Measurements from ENCODE around the gene RAB8B.

Gene RAB8B

DNA sequence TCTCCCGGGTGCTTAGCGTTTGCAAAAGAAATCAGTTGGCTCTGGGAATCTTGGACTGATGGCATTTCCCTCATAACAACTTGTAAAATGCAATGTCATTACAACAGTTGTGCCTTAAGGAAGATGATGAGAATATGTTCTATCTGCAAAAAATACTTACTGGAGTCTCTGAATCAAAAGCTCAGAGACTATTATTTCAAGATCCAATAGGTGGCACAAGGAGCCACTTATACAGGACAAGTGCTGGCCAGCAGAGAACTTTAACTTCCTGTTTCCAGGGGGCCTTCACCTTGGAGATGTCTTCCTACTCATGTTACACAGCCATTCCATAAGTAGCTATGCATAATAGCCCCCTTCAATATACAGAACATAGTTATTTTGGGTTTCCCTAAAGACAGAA is 23.2 kb upstream of the RAB8B start:
- no peak for FAIRE-seq
- no peak for DNase-seq (ENCODE audit: insufficient read length, low spot score)

DNA sequence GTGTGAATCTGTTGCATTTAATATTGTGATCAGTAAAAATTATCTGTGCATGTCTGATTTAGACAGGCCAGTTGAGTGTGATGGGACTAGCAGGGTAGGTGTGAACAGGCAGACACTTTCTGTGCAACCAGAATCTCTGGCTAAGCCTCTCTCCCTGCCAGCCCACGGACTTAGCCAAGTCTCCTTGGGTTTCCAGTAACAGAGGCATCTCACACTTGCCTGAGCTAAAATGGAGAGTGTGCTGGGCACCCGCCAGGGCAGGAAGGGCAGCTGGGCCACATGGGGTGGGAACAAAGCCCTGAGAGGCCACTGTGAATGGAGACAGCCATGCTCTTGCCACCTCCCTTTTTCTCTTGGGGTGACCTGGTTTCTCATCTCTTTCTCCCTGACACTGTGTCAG is 19.6 kb upstream of the RAB8B start:
- no peak for FAIRE-seq
- DNase-seq (ENCODE audit: insufficient read length, low spot score), result no peak
- TF ChIP-seq POLR2A (IDR thresholded peaks at IDR 0.05; ENCODE audit: low read depth, low read length), result no peak

More for the DNA sequence above, 23.2 kb upstream of the RAB8B start:
- TF ChIP-seq POLR2A (IDR thresholded peaks at IDR 0.05; ENCODE audit: low read depth, low read length), result no peak

DNA sequence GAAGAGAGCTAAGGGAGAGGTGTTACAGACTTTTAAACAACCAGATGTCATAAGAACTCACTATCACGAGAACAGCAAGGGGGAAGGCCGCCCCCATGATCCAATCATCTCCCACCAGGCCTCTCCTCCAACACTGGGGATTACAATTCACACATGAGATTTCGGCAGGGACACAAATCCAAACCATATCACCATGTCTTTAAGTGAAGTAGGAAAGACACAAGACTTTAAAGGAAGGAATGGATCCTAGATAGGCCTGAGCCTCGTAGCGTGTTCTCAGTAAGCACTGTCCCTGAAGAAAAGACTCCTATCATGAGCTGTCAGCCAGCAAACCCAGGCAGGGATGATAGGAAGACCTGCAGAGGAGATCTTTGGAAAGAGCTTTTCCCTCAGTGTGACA is 17.0 kb upstream of the RAB8B start:
- no peak for FAIRE-seq

DNA sequence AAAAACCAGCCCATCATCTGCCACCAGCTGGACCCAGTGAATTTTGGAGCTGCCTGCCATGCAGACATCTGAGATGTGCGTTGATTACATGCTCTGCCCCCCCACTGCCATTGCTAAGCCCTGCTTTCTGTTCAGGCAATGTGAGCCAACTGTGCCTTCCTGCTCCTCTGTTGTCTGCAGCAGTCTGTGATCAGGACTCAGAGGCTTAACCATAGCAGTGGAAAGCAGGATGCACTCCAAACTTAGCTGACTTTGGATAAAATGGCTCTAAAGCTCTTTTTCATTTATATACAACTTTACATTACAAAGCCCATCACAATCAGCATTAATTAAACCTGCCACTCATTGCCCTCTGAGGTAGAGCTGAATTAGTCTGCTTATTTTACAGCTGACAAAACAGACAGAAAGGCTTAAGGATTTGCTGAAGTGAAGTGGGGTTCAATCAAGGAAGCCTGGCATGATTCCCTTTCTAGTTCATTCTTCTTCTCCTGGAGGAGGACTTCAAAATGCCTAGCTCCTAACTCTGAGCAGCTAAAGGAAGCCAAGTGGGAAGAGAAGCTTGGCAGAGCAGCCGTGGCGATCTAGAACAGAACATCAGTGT is 16.5 kb upstream of the RAB8B start:
- DNase-seq (ENCODE audit: insufficient read length, low spot score), result no peak
- no peak for TF ChIP-seq POLR2A (IDR thresholded peaks at IDR 0.05; ENCODE audit: low read depth, low read length)
- FAIRE-seq, result no peak

More for the DNA sequence above, 17.0 kb upstream of the RAB8B start:
- TF ChIP-seq POLR2A (IDR thresholded peaks at IDR 0.05; ENCODE audit: low read depth, low read length), result no peak
- no peak for DNase-seq (ENCODE audit: insufficient read length, low spot score)

DNA sequence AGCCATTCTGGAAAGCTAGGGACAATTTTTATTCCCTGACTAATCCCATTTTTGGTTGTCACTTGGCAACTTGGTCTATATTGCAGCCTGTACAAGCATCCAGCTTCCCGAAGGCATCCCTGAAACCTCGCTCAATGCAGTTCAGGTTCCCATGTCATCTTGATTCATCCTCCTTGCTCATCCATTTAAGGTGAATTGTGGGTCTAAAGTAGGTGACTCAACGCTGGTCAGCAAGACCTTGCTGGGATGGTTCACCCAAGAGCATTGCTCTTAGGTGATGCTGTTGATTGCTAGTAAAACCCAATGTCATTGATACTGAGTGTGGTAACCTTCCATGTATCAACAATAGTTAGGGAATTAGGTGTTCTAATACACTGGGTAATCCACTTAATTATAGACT is 13.1 kb upstream of the RAB8B start:
- no peak for TF ChIP-seq POLR2A (IDR thresholded peaks at IDR 0.05; ENCODE audit: low read depth, low read length)
- no peak for DNase-seq (ENCODE audit: insufficient read length, low spot score)
- no peak for FAIRE-seq

DNA sequence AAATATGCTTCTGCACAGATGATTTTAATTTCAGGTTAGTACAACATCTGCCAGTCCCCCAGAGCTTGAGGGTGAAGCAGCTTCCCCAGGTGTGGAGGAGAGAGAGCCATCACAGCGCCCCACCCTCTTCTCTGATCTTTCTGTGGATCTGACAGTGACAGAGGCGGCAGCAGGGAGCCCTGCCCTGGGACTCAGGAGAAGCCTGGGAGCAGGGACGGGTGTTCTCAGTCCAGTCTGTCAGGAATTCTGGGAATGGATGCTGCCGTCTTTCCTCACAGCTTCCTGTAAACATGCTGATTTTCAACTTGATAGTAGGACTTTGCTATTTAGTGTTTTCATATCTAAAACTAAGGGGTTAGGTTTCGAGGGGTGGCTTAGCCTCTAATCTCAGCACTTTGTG is 11.4 kb upstream of the RAB8B start:
- no peak for FAIRE-seq
- no peak for TF ChIP-seq POLR2A (IDR thresholded peaks at IDR 0.05; ENCODE audit: low read depth, low read length)
- no peak for DNase-seq (ENCODE audit: insufficient read length, low spot score)

DNA sequence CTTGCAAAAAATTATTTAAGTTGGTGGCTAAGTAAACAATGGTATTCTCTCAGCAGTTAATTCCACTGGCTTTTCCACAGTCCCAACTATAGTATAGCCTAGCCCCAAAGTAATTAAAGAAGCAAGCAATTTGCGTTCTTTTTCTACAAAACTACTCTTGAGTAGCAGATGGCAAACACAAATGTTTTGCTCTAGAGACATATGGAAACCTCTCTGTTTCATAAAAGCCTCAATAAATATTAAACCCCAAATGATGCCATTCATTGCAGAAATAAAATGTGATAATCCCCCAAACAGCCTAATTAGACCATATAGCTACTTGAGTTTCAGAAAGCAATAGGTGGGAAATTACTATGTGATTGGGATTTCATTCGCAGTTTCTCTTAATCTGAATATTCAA is 8.7 kb upstream of the RAB8B start:
- TF ChIP-seq POLR2A (IDR thresholded peaks at IDR 0.05; ENCODE audit: low read depth, low read length), result no peak
- FAIRE-seq (no peak), DNase-seq (ENCODE audit: insufficient read length, low spot score) (no peak)

DNA sequence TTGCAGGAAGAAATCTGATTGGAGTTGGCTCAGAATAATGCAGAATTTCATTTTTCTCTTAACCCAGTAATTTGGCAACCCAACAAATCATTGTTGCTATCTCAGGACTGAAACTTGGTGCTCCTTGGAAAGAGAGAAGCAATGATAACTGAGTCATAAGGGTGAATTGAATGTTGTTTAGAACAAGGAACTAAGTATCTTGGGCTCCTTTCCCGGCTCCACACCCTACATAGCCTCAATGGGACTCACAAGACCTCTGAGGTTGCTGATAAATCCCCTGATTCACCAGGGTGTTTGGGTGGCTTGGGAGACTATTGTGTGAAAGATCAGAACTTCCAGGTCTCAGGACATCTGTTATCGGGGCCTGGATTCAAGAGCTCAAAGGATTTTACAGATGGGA is 7.8 kb upstream of the RAB8B start:
- FAIRE-seq (no peak), DNase-seq (ENCODE audit: insufficient read length, low spot score) (no peak)
- no peak for TF ChIP-seq POLR2A (IDR thresholded peaks at IDR 0.05; ENCODE audit: low read depth, low read length)

DNA sequence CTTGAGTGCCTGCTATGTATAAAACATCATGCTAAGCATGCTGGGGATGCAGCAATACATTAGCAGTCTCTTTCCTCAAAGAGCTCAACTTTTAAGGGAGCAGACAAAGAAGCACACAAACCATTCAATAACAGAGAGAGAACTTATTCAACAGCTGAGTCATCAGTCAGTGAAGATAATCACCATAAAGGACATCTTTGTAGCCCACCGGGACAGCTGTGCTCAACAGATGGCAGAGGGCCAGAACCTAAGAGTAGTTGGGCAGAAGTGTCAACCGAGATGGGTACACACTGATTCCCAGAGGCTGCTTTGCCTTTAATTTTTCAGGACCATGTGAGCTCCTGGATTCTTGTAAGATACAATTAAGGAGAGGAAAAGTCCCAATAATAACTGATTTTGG is 4.2 kb upstream of the RAB8B start:
- no peak for TF ChIP-seq POLR2A (IDR thresholded peaks at IDR 0.05; ENCODE audit: low read depth, low read length)
- FAIRE-seq (no peak), DNase-seq (ENCODE audit: insufficient read length, low spot score) (no peak)

DNA sequence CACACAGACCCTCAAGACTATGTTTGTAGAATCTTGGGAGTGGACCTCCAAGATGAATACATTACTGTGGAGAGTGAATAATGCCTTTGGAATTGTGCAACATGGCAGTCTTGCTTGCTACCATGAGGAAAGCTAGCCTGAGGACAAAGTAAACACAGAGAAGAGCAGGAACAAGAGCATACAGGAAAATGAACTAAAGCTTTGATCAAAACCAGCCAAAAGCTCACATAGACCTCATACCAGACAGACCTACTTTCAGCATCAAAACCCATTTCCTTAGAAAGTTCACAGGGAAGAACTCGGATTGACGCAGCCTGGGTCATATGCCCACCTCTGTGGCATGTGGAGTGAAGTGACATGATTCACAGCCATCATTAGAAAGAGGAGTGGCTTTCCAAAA is 3.3 kb upstream of the RAB8B start:
- DNase-seq (ENCODE audit: insufficient read length, low spot score) (no peak), FAIRE-seq (no peak)

DNA sequence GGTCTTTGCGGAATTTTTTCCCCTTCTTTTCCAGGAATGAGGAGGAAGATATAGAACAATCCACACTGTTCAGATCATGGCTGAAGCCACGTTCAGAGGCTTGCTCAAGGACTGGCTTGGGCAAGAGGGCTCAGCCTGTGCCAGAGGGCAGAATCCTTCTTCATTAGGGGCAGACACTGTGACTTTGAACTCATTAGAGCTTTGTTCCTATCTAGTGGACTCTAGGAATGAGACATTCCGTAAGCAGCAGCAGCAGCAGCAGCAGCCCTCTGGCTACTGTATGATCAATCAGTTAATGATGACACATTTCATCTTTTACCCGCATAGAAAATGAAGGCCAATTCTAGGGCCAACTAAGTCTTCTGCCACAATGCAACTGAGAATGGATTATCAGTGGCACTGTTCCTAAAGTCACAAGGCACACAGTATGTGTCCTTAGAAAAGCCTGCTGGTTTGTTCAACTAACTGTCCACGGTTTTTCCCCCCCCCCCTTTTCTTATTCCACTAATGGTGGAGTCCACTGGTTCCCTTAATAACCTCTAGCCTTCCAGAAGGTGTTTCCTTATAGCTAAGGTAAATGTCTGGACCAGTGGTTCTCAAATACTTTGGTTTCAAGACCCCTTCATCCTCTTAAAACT is 1.7 kb upstream of the RAB8B start:
- DNase-seq (ENCODE audit: insufficient read length, low spot score) (no peak), FAIRE-seq (no peak)
- TF ChIP-seq POLR2A (IDR thresholded peaks at IDR 0.05; ENCODE audit: low read depth, low read length), result no peak

More for the DNA sequence above, 3.3 kb upstream of the RAB8B start:
- no peak for TF ChIP-seq POLR2A (IDR thresholded peaks at IDR 0.05; ENCODE audit: low read depth, low read length)

DNA sequence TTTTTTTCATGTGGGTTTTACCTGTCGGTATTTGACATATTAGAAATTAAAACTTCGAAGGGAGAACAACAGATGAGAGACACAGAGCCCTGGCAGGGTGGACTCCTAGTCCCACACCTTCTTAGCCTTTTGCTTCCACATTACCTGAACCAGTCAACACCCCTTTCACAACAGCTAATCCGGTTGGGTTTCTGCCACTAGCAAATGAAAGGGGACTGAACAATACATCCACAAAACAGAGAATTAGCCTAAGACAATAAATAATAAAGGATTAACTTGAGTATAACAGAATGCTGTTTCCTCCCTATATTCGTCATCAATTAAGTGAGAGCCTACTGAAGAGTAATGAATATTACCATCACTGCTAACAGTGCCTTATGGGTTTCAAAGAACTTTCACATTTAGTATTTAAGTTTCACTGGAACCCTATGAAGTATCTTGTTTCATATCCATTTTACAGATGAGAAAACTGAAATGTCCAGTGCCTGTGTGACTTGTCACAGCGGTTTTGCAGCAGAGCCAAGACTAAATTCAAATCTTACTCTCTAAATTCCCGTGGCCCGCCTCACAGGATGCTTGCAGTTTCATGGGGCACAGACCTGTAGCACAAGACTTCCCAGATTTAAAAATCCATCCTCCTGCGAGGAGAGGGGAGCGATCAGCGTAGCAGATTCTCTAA is 1.0 kb upstream of the RAB8B start:
- DNase-seq (ENCODE audit: insufficient read length, low spot score) (no peak), FAIRE-seq (no peak)
- TF ChIP-seq POLR2A (IDR thresholded peaks at IDR 0.05; ENCODE audit: low read depth, low read length), result no peak

DNA sequence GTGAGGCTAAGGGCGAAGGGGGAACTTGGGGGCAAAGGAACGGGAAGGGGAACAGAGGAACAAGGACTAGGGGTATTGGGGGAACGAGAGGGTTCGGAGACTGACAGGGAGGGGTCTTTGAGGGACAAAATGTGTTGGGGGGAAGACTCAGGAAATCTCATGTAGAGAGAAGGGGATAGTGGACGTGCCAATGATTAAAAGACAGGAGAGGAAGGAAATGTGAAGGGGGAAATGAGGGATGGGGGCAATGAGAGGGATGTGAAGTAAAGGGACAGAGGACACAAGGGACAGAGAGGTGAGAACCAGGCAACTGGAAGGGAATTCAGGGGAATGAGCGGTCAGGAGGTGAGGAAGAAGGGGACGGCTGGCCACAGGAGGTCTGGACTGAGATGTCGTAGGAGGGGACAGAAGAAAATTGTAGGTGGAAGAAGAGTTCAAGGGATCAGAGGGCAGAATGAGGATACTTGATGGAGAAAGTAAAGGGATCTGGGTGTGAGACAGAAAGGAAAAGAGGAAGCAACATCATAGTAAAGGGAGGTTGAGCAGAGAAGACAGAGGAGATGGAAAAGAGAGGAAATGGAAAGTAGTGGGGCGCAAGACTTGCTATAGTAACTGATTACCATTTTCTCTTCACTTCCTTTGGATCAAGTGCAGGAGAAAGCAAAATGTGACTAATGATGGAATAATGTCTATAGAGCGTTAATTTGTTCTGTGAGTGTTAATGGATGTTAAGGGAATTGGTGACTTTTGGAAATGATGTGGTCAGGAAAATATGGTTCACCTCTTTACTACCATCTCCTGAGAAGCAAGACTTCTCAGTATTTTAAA is 749 bp downstream of the RAB8B start:
- DNase-seq (ENCODE audit: insufficient read length, low spot score), result no peak
- TF ChIP-seq POLR2A (IDR thresholded peaks at IDR 0.05; ENCODE audit: low read depth, low read length), result no peak
- FAIRE-seq, result no peak
